Activated effector memory CD4-positive, alpha-beta T cell treated with Interleukin-2 at 50 U/mL for 16 hours (primary cell): ENCODE results near the gene PGR.

ENCODE experiments used
- DNase-seq: peaks from one replicate; pipeline ENCODE4 v3.0.0-alpha.2; 2020

PGR gene

DNA sequence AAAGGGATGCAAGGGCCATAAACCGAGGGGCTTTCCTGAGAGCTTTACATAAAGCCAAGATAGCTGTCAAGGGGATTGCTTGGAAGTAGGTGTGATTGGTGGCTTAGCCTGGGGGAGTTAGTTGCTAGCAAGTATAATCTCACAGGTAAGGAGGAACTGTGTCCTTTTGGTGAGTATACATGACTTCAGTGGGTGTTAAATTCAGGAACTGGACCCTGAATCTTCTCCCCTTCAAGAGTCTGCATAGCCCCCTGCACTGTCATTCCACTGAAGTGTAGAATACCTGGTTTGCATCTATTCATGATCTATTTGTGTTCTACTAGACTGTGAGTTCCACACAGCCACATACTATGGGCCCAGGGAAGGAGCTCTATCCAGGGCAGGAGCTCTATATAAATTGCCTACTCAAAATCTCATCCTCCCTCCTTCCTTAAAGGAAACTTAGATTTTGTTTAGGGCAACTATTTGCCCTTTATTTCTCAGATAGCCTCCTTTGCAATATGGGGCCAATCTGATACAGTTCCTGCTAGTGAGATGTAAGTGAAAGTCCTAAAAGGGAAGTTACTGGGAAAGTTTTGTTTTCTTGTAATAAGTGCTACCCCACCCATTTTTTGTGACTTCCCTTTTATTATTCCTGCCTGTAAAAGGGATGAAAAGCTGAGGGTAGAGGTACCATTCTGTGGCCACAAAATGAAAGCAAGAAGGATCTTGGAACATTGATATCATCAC, 120.5 kb downstream of the PGR start:
- DNase-seq = no peak

GRCh38 chr11:101003468-101003867, 126.1 kb downstream of the PGR start:
- no peak for DNase-seq

- DNase-seq = no peak
These were observed 129.9 kb downstream of the PGR start for GRCh38 chr11:100999756-101000155.

DNA sequence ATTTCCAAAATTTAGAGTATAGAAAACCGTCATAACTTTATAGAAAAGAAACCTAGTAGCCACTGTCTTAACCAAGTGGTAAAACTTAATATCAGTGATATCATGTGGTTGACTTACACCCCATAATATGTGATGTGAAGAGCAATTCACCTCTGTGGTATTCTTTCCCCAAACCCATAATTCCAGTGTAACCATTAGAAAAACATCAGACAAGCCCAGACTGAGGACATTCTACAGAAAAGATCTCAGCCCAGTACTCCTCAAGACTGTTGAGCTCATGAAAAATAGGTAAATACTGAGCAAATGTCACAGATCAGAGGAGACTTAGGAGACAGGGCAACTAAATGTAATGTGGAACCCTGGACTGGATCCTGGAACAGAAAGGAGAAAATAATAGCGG, 134.6 kb downstream of the PGR start:
- DNase-seq = no peak

DNA sequence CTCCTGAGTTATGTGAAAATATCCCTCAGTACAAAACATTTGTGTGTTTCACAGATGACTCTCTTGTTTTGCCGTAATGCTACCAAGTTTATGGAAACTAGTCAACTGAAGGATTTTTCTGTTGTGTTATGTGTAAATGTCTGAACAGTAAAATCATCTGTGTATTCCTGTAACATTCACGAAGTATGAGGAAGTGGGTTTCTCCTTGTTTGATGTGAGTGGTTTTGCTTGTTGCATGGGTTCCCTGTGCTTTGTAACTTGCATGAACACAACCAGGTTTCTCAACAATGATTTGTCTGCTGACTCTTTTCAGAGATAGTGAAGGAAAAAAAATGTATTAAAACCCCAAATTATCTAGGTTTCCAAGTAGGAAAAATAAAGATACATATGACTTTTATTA, 138.1 kb downstream of the PGR start:
- no peak for DNase-seq

DNA sequence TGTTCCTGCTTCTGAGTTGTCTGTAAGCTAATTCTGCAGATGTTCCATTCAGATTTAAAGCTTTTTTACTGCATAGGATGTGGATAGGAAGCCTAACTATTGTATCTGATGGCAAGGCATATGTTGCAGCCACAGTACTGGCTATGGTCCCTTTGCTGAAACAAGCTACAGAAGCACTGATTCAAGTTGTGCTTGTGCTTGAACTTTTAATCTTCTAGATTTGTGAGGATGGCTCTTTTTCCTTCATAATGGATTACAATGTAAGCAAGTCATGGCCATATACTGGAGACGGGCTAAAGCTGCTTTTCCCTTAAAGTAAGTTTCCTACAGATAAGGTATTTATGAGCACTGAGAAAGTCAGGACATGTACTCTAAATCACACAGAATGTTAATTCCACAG, 138.7 kb downstream of the PGR start:
- DNase-seq = no peak

GRCh38 chr11:100984668-100985067, 144.9 kb downstream of the PGR start:
- no peak for DNase-seq

GRCh38 chr11:100981196-100981824, 148.3 kb downstream of the PGR start:
- DNase-seq = no peak

DNA sequence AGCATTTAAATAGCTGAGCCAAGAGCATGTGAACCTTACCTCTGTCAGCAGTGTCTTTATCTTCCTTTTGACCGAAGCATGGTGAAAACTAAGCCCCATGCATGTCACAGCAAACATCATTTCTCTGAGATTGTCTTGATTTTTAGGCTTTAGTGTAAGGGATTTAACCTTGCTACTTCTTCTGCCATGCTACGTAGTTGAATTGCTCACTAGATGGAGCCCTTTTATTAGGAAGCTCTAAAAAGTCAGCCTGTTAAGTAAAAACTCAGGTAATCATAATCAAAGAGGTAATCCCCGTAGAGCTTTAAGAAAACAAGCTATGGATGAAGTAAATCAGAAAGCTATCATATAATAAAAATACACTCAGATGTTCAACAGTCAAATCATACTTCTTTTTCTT, 149.5 kb downstream of the PGR start:
- DNase-seq = no peak
